GM11168 (cell line): Measurements from ENCODE around the gene FGFBP3.
"Not testable (repeated sequence)": the region's sequence is repeated elsewhere in the genome, so short reads cannot be mapped to it uniquely, and the experiment has no call there.

ENCODE experiments used
- in situ Hi-C: fragments of 300-500 bp; cut with MboI; formaldehyde crosslinking; loops from one replicate; pipeline ENCODE4 v1.12.0; 2022; ENCODE audit warnings: low sequenced_read_pairs; ENCODE audit not compliant: unreplicated experiment

Gene FGFBP3

DNA sequence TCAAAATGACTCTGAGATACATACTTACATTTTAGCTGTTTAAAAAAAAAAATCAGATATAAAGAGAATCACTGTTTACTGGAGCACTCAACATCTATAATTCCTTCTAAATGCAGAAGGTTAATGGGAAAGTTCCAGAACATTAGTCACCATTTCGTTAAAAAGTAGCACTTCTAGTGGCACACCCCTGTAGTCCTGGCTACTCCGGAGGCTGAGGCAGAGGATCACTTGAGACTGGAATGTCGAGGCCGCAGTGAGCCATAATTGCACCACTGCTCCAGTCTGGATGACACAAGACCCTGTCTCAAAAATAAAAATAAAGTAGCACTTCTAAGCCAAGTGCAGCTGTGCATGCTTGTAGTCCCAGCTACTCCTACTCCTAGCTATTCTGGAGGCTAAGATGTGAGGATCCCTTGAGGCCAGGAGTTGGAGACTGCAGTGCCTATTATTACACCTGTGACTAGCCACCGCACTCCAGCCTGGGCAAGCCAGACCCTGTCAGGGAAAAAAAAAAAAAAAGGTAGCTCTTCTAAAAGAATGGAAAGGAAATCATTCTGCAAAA, 2.2 kb downstream of the FGFBP3 start:
- in situ Hi-C loops = loop anchor here (10.0 kb wide), 1 partner anchor 142 kb away; no protein-coding TSS in a partner anchor

DNA sequence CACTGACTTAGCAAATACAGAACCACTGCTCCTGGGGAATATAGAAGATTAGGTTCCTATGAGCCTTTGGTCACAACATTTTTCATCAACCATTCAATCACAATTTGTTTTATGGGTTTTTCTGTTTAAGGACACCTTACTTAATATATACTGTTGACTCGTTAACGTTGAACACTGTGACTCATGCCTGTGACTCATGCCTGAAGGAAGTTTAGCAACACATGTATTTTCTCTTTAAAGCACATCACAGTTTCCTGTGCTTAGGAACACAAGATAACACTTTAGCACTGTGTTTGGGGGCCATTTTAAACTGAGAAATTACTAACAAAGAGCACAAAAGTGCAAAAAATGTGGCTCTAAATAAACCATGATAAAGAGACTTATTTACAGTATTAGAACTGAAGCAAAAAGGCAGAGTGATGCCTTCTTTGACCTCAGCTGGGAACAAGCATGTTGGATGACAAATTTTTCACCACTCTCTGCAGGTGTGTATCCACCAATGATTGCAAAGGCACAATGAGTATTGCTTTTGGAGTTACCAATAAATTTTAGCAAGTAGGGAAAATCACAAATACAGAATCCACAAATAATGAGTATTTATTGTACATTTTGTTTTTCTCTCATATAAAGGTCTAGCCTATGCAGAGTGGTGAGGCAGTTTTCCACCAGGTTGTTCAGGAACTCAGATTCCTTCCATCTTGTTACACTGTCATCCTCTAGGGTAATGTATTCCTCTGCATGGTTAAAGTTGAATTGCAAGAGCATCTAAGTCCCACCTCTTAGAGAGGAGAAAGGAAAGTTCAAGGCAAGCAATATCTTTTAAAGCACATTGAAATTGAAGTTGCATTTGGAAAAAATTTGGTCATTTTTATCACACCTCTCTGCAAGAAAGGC, 7.3 kb downstream of the FGFBP3 start:
- in situ Hi-C loops = loop anchor here (10.0 kb wide), 1 partner anchor 137 kb away; no protein-coding TSS in a partner anchor

- in situ Hi-C loops = no loop called here
These were observed 11.9 kb downstream of the FGFBP3 start for GRCh38 chr10:91897421-91897820.

DNA sequence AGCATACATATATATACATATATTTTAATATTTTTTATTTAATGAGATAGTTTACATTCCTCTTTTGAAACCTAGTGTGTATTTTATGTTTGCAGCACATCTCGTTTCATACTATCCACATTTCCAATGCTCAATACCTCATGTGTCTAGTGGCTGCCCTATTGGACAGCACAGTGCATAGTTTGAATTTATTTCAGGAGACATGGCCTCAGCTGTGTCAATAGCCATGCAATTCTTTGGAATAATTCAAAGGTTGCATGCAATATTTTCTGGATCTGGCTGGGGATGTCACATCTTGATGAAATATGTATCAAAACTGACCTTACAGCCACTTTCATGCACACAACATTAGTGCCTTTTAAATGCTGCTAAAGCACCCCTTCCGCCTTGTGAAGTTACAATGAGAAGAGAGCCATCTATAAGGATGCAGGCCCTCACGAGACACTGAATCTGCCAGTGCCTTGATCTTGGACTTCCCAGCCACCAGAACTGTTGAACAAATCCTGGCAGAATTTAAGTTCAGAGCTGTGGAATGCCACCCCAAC, 13.0 kb downstream of the FGFBP3 start:
- in situ Hi-C loops = no loop called here

- in situ Hi-C loops = not testable (repeated sequence)
These were observed 15.0 kb downstream of the FGFBP3 start for GRCh38 chr10:91894261-91894685.

- in situ Hi-C loops = no loop called here
These were observed 16.2 kb downstream of the FGFBP3 start for GRCh38 chr10:91893051-91893450.

DNA sequence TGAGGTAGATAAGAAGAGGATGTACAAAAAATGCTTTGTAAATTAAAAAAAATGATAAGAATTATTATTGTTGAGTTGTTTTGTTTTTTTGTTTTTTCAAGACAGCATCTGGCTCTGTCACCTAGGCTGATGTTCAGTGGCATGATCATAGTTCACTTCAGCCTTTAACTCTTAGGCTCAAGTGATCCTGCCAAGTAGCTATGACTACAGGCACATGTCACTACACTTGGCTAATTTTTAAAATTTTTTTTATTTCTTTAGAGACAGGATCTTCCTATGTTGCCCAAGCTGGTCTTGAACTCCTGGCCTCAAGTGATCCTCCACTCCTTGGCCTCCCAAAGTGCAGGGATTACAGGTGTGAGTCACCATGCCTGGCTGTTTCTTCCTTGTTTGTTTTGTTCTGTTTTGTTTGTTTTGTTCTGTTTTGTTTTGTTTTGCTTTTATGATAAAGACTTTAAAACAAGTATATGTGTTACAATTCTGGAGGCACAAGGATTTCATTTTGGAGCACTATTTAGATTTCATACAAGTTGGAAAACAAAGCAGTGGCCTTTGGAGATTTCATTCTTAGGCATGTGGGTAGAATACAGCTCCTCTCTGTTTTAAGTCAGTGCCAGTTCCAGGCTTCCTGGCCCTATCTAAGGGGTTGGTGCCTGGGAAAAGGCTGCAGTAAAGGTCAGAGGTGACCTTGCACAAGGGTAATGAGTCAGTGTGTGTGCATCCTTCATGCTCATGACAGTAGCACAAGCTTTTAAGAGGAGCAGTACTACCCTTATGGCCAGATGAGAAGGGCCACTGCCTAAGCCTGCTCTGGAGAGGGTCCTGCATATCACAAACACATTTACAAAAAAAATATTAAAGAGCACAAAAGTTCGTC, 17.9 kb downstream of the FGFBP3 start:
- in situ Hi-C loops = no loop called here

DNA sequence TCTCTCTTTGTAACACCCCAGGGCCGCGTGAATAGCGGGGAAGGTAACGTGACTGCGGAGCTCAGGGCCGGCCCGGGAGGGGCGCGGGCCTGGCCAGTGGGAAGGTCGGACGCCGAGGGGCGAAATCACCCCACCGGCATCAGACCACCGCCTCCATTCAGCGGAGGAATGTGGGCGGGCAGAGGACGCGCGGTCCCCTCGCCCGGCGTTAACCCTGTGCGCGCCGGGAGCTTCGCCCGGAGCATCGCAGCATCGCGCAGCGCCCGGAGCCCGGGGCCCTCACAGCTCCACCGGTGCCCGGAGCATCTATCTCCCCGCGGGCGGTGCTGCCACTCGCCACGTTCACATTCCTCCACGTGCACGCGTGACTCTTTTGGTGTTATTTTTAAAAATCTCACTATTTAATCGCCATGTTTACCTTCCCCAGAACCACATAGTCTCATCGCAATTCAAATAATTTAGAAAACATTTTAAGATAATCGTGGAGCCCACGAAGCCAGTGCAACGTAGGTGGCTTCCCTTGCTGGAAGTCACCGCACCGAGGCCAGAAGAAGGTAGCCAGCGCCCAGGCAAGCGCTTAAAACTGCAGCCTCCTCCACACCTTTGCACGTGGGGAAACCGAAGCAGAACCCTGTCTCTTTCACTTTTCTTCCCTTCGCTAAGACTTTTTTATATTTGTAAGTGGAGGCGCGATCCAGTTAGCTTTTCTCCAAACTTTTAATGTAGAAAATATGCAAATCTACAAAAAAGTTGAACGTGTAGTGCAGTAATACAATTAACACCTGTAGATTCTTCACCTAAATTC, 21.8 kb downstream of the FGFBP3 start:
- in situ Hi-C loops = no loop called here

- in situ Hi-C loops = no loop called here
These were observed 22.4 kb downstream of the FGFBP3 start for GRCh38 chr10:91886954-91887271.

DNA sequence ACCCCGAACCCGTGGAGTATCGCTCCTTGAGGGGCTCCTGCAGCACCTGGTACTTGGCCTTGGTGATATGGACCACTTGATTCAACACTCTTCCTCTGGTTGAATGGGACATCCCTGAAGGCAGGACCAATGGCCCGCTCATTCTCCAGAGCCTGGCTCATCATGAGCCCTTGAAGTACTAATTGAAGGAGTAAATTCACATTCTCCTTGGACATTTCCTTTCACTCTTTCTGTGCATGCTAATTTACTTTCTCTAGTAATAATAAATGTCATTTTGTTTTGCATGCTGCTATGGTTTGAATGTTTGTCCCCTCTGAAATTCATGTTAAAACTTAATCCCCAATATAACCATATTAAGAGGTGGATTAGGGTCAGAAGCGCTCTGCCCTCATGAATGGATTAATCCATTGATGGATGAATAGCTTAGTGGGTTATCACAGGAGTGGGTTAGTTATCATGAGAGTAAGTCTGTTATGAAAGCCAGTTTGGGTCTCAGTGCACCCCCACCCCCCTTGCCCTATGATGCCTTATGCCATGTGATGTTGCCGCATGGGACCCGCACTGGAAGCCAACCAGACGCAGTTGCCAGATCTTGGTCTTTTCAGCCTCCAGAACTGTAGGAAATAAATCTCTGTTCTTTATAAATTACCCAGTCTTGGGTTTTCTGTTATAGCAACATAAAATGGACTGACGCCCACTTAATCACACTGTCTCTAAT, 23.8 kb downstream of the FGFBP3 start:
- in situ Hi-C loops = no loop called here

GRCh38 chr10:91884536-91884935, 24.8 kb downstream of the FGFBP3 start:
- in situ Hi-C loops = no loop called here

DNA sequence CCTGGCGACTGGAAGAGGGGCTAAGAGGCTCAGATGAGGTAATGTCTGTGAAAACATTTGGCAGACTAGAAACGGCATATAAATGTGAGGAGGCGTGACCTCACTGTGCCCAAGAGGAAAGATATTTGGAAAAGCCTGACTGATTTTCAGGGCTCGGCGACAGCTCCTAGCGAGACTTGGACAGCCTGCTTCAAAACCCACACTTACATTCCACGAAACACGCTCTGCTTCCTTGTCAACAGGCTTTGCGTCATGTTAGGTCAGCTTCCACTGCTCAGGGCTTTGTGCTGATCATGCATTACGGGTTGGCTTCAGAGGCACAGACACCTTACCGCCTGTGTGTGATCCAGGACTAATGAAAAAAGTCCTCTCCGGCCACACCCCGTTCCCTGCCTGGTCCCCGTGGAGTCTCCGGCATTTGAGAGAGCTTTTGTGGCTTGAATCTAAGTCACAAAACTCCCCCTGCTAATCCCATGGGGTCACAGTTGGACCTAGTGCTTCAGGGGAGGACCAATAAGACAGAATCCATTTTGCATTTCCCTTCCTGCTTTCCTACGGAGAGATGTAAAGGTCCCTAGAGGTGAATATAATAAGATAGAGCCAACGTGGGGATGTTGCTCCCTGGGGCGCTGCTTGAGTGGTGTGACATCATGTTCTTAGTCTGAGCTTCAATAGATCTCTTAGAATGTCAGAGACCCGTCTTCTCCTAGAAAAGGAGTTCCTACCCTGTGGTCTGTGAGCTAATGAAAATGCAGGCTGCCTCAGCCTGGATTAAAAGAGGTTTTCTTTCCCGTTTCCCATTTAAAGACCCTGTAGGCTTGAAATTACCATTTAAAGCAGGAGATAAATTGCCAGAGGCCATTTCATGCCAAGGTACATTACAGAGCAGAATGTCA, 25.5 kb downstream of the FGFBP3 start:
- in situ Hi-C loops = no loop called here

DNA sequence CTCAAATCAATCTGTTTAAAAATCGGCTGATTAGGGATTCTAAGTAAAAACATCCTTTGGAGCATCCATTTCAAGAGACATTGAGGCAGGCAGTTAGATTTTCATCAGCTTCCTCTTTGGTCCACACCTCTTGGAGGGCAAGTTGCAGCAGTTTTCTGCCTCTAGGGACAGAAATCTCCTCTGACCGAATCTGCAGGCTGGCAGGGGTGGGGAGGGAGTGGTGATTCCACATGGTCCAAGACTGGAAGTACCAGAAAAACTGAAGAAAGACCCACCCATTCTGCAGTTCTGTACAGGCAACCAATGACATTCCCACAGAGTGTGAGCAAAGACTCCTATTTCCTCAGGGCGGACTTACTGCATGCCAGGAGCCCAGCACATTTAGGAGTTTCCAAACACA, 29.0 kb downstream of the FGFBP3 start:
- in situ Hi-C loops = no loop called here

- in situ Hi-C loops = no loop called here
These were observed 29.6 kb downstream of the FGFBP3 start for GRCh38 chr10:91879515-91880170.

GRCh38 chr10:91875779-91876178, 33.5 kb downstream of the FGFBP3 start:
- in situ Hi-C loops = no loop called here

GRCh38 chr10:91875156-91875555, 34.1 kb downstream of the FGFBP3 start:
- in situ Hi-C loops = no loop called here

GRCh38 chr10:91865562-91866081, 43.7 kb downstream of the FGFBP3 start:
- in situ Hi-C loops = no loop called here
